HCT116 (cell line): ENCODE data around the gene SLC25A21. TPM values are rescaled to one million over a fixed set of nuclear protein-coding genes. Genes with fewer than 3 reads are reported as not detected.

ENCODE experiments used
- ATAC-seq: fragments of 200-7000 bp; cut with Tn5 transposase; 2 replicates; pipeline ENCODE4 v1.9.1; 2020; ENCODE audit warnings: mild to moderate bottlenecking, moderate library complexity
- BruUV-seq: library from RNA; stranded (reverse); fragments of 400-500 nt; replicated peaks from 2 replicates; lab custom pipeline; 2021; lab: Mats Ljungman, UMichigan
- CTCF ChIA-PET: fragments of 300-600 bp; sonication (Branson Sonifier 250); formaldehyde crosslinking; loops from one replicate; lab custom pipeline; 2021; ENCODE audit warnings: antibody characterized with exemption; lab: Charles Lee
- POLR2A ChIA-PET: fragments of 300-600, 350-600 bp; sonication (Branson Sonifier 250); formaldehyde crosslinking; loops from one replicate; lab custom pipeline; 2021; ENCODE audit warnings: antibody characterized with exemption; lab: Charles Lee
- RAD21 ChIA-PET, 2 experiments: fragments of 300-600 bp; sonication (Branson Sonifier 250); formaldehyde crosslinking; loops; one replicate each; lab custom pipeline; 2023; ENCODE audit warnings: low total read pairs in 2 of 2; ENCODE audit not compliant: uncharacterized antibody in 2 of 2, unreplicated experiment in 2 of 2, low non-redundant PET in 1 of 2; lab: Charles Lee
- DNase-seq: peaks from one replicate; pipeline ENCODE4 v3.0.0-alpha.2; 2010; ENCODE audit warnings: low read depth, low spot score
- H2AFZ ChIP-seq: fragments of 200-600 bp; shearing (Covaris generic), sonication (generic); 2 replicates; pipeline ENCODE4 v1.6.1; 2017; ENCODE audit warnings: low read depth, mixed run types, mixed read lengths, antibody characterized with exemption, low read length; ENCODE audit not compliant: poor library complexity, severe bottlenecking
- H3K27ac ChIP-seq: 2 replicates; pipeline ENCODE4 v1.5.1; 2012; ENCODE audit warnings: low read depth, low read length
- H3K27me3 ChIP-seq: fragments of 200-600 bp; sonication (generic); 2 replicates; pipeline ENCODE4 v1.6.1; 2016; ENCODE audit warnings: mixed run types, low read length, mixed read lengths; ENCODE audit not compliant: insufficient read depth
- H3K36me3 ChIP-seq, 2 experiments: fragments of 200-500 bp in 1 of 2; fragments of 200-600 bp in 1 of 2; sonication (Bioruptor generic) in 1 of 2; sonication (generic) in 1 of 2; 2 replicates each; pipeline versions ENCODE4 v1.5.1 to v1.6.1; 2014 to 2016; ENCODE audit warnings: low read length in 2 of 2, inconsistent platforms in 1 of 2, mixed read lengths in 1 of 2, mixed run types in 1 of 2; ENCODE audit not compliant: insufficient read depth in 2 of 2, control insufficient read depth in 1 of 2
- H3K4me1 ChIP-seq, 2 experiments: fragments of 200-600 bp in 1 of 2; sonication (generic) in 1 of 2; 2 replicates each; pipeline versions ENCODE4 v1.5.1 to v1.6.1; 2012 to 2017; ENCODE audit warnings: low read length in 2 of 2, inconsistent platforms in 1 of 2, mild to moderate bottlenecking in 1 of 2, mixed read lengths in 1 of 2, mixed run types in 1 of 2, moderate library complexity in 1 of 2; ENCODE audit not compliant: insufficient read depth in 2 of 2, control insufficient read depth in 1 of 2
- H3K4me2 ChIP-seq: fragments of 200-600 bp; sonication (generic); 2 replicates; pipeline ENCODE4 v1.6.1; 2017; ENCODE audit warnings: mixed run types, low read length, mixed read lengths
- H3K4me3 ChIP-seq, 2 experiments: fragments of 200-600 bp in 1 of 2; sonication (generic) in 1 of 2; replicated peaks in 1 of 2; 2 replicates each; pipeline ENCODE4 v1.5.1; 2011 to 2016; ENCODE audit warnings: low read length in 2 of 2, control low read depth in 1 of 2, low read depth in 1 of 2, mild to moderate bottlenecking in 1 of 2, mixed read lengths in 1 of 2, mixed run types in 1 of 2
- H3K79me2 ChIP-seq: fragments of 200-600 bp; sonication (generic); 2 replicates; pipeline ENCODE4 v1.6.1; 2017; ENCODE audit warnings: mild to moderate bottlenecking, mixed run types, low read length, moderate library complexity, mixed read lengths; ENCODE audit not compliant: insufficient read depth
- H3K9ac ChIP-seq: fragments of 200-600 bp; sonication (generic); 2 replicates; pipeline ENCODE4 v1.6.1; 2016; ENCODE audit warnings: low read length, mixed read lengths
- H3K9me2 ChIP-seq: fragments of 200-600 bp; sonication (generic), shearing (Covaris generic); 2 replicates; pipeline ENCODE4 v1.6.1; 2017; ENCODE audit warnings: mixed run types, mild to moderate bottlenecking, moderate library complexity; ENCODE audit not compliant: insufficient read depth
- H3K9me3 ChIP-seq, 2 experiments: fragments of 200-500 bp in 1 of 2; fragments of 200-600 bp in 1 of 2; sonication (Bioruptor generic) in 1 of 2; sonication (generic) in 1 of 2; 2 replicates each; pipeline ENCODE4 v1.6.1; 2014 to 2017; ENCODE audit warnings: low read length in 2 of 2, mixed read lengths in 2 of 2, inconsistent platforms in 1 of 2, low read depth in 1 of 2, mild to moderate bottlenecking in 1 of 2, mixed run types in 1 of 2, moderate library complexity in 1 of 2; ENCODE audit not compliant: control insufficient read depth in 1 of 2, insufficient read depth in 1 of 2
- H4K20me1 ChIP-seq: fragments of 200-600 bp; sonication (generic), shearing (Covaris generic); 2 replicates; pipeline ENCODE4 v1.6.1; 2017; ENCODE audit warnings: mixed run types, mild to moderate bottlenecking, moderate library complexity; ENCODE audit not compliant: insufficient read depth
- CBX3 ChIP-seq: IDR thresholded peaks from 2 replicates; pipeline ENCODE4 v1.6.1; 2012; ENCODE audit warnings: low read depth
- CTCF ChIP-seq, 3 experiments: fragments of 200-600 bp in 1 of 3; sonication (generic) in 1 of 3; IDR thresholded peaks in 2 of 3; conservative IDR thresholded peaks in 1 of 3; 2 replicates each; pipeline ENCODE4 v1.5.1; 2012 to 2017; ENCODE audit warnings: low read depth in 2 of 3, low read length in 2 of 3, antibody characterized with exemption in 1 of 3, borderline replicate concordance in 1 of 3, control low read depth in 1 of 3, mild to moderate bottlenecking in 1 of 3, mixed read lengths in 1 of 3, mixed run types in 1 of 3, moderate library complexity in 1 of 3; ENCODE audit not compliant: insufficient read depth in 1 of 3
- EZH2 ChIP-seq: fragments of 200-600 bp; sonication (generic); IDR thresholded peaks from 2 replicates; pipeline ENCODE4 v1.6.1; 2017; ENCODE audit warnings: antibody characterized with exemption, mixed run types
- EZH2phosphoT487 ChIP-seq: fragments of 200-600 bp; IDR thresholded peaks from 2 replicates; pipeline ENCODE4 v1.6.1; 2018; ENCODE audit warnings: antibody characterized with exemption, borderline replicate concordance
- FOSL1 ChIP-seq: IDR thresholded peaks from 2 replicates; pipeline ENCODE4 v1.6.1; 2012; ENCODE audit warnings: low read depth
- JUND ChIP-seq: IDR thresholded peaks from 2 replicates; pipeline ENCODE4 v1.6.1; 2012
- POLR2A ChIP-seq: IDR thresholded peaks from 2 replicates; pipeline ENCODE4 v1.7.0; 2011; ENCODE audit warnings: borderline replicate concordance; ENCODE audit not compliant: insufficient read depth, insufficient read length; ENCODE audit errors: extremely low read depth
- POLR2AphosphoS5 ChIP-seq: IDR thresholded peaks from 2 replicates; pipeline ENCODE4 v1.6.1; 2011; ENCODE audit warnings: mild to moderate bottlenecking, low read depth, low read length, moderate library complexity
- RAD21 ChIP-seq: IDR thresholded peaks from 2 replicates; pipeline ENCODE4 v1.6.1; 2012; ENCODE audit warnings: low read depth, mild to moderate bottlenecking
- TCF7L2 ChIP-seq: IDR thresholded peaks from 2 replicates; pipeline ENCODE4 v1.7.0; 2011; ENCODE audit warnings: borderline replicate concordance, inconsistent platforms; ENCODE audit not compliant: insufficient read depth, insufficient read length; ENCODE audit errors: extremely low read depth
- YY1 ChIP-seq: IDR thresholded peaks from 2 replicates; pipeline ENCODE4 v1.6.1; 2011; ENCODE audit warnings: low read length, low read depth, moderate library complexity, mild to moderate bottlenecking; ENCODE audit not compliant: insufficient replicate concordance; ENCODE audit errors: extremely low read depth
- ZNF274 ChIP-seq: fragments of 200-500 bp; sonication (Bioruptor generic); IDR thresholded peaks from 2 replicates; pipeline ENCODE4 v1.6.1; 2014; ENCODE audit warnings: mild to moderate bottlenecking, low read depth, low read length, inconsistent platforms
- intact Hi-C: fragments of 100-400 bp; cut with micrococcal nuclease; formaldehyde crosslinking; loops from 2 replicates; pipeline ENCODE4 v1.10.0; 2022
- total RNA-seq: library from RNA; stranded (reverse); gene quantifications from one replicate; pipeline ENCODE4 v1.2.1, GENCODE V29; 2021; ENCODE audit not compliant: unreplicated experiment

The SLC25A21 gene
- total RNA-seq, 1 experiment from 2014 or later = 3.5 TPM

DNA sequence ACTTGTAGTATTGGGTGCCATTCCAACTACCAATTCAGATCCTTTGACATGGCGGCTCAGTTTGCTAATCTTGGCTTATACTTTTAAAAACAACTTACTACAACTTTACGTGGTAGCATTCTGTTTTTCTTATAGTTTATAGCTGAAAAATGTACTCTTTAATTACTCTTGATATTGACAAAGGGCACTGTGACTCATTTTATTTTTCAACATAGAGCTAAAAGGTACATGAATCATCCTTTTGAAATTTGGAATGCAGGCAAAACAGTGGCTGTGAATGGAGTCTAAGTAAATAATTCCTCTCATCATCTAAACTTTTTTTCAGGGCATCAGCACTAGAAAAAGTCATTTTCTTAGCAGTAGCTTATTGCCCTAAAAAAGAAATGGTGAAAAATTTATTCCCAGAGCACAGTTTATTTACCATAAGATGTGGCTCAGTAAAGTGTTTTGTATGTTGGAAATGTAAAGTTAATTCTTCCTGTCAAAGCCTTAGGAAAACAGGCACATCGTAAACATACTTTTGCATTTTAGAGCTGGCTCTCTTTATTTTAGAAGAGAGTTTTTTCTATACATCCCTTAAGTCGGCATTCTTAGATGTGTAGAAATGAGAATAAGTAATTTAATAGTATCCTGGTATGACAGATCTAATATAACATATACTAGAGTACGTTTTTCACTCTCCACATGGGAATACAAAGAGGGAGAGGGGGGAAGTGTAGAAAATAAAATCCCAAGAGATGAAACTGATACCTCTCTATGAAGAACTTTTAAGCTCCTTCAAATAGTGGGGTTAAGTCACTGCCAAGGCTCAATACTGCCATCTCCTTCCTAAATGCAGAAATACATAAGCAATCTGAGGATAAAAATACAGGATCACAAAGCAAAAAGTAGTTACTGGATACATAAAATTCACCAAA lies 55.2 kb downstream of the SLC25A21 start:
- TF ChIP-seq TCF7L2 = no peak
- TF ChIP-seq YY1 = no peak
- TF ChIP-seq ZNF274 = no peak
- no peak for TF ChIP-seq EZH2
- no peak for TF ChIP-seq EZH2phosphoT487
- TF ChIP-seq JUND = peak; percentile 36; the same call in 1 of the 2 replicates
- no peak for TF ChIP-seq POLR2AphosphoS5
- TF ChIP-seq POLR2A = no peak
- TF ChIP-seq CBX3 = no peak
- TF ChIP-seq CTCF (IDR thresholded peaks at IDR 0.05 in 2 of 3, conservative IDR thresholded peaks at IDR 0.05 in 1 of 3; ENCODE audit: borderline replicate concordance in 1 of 3, insufficient read depth in 1 of 3, low read depth in 2 of 3, low read length in 2 of 3) = peak; percentile 19 to 48 (median 36); a peak in 4 of 6 replicates
- peak; percentile 57 for TF ChIP-seq RAD21
- peak; percentile 43 for TF ChIP-seq FOSL1
- ChIA-PET CTCF (interaction anchor here (0.7 to 2.4 kb wide), 10 partner anchors 8 to 563 kb away, joined by 3 to 22 read pairs (median 4); no protein-coding TSS in a partner anchor), RAD21 (no interaction called here), POLR2A (no interaction called here)
- no peak; the same call in 1 of the 2 replicates for ATAC-seq
- peak; percentile 6 for DNase-seq
- Histone ChIP-seq H2AFZ (no peak overlapping the region), H3K4me2 (peak overlapping the region; percentile 25), H3K27me3 (no peaks in the 10 kb centered on the region), H3K9me2 (no peaks in the 10 kb centered on the region), H3K79me2 (no peaks in the 10 kb centered on the region), H3K4me3 (no peak overlapping the region), H3K9me3 (peaks cover 0 to 5% of the 10 kb centered on the region in 2 experiments; a peak in 1 of 4 replicates), H3K36me3 (no peaks in the 10 kb centered on the region), H3K4me1 (peaks cover 4 to 14% of the 10 kb centered on the region in 2 experiments; a peak in 3 of 4 replicates), H3K27ac (peak overlapping the region; percentile 41; the same call in 1 of the 2 replicates), H3K9ac (no peak overlapping the region), H4K20me1 (no peaks in the 10 kb centered on the region)
- intact Hi-C loops = no loop called here
- no TSS peak for BruUV-seq
